Muscle layer of colon (tissue), 2 donors: ENCODE data around the gene AMPH.
"Not testable (repeated sequence)": the region's sequence is repeated elsewhere in the genome, so short reads cannot be mapped to it uniquely, and the experiment has no call there.

Experiments
- H3K27ac ChIP-seq: one replicate; pipeline ENCODE4 v1.7.0; 2013; ENCODE audit warnings: low read depth, mild to moderate bottlenecking, low read length, moderate library complexity
- H3K27me3 ChIP-seq, 2 donors: one replicate each; pipeline ENCODE4 v1.7.0; 2013; ENCODE audit warnings: low read length in 2 of 2, mild to moderate bottlenecking in 2 of 2; ENCODE audit not compliant: insufficient read depth in 2 of 2, control insufficient read depth in 1 of 2
- H3K36me3 ChIP-seq: one replicate; pipeline ENCODE4 v1.7.0; 2013; ENCODE audit warnings: mild to moderate bottlenecking, low read length; ENCODE audit not compliant: insufficient read depth
- H3K4me1 ChIP-seq: one replicate; pipeline ENCODE4 v1.7.0; 2013; ENCODE audit warnings: mild to moderate bottlenecking, low read length; ENCODE audit not compliant: insufficient read depth
- H3K4me3 ChIP-seq, 2 donors: one replicate each; pipeline ENCODE4 v1.7.0; 2013; ENCODE audit warnings: low read length in 2 of 2, low read depth in 1 of 2, mild to moderate bottlenecking in 1 of 2, moderate library complexity in 1 of 2
- H3K9ac ChIP-seq: one replicate; pipeline ENCODE4 v1.7.0; 2013; ENCODE audit warnings: low read length
- H3K9me3 ChIP-seq: one replicate; pipeline ENCODE4 v1.7.0; 2013; ENCODE audit warnings: mild to moderate bottlenecking, low read length
- donor health status: abdominal sarcoma.
- donor health status: Adenocarcinoma of cecum.

AMPH gene

GRCh38 chr7:38607466-38607865, 23.7 kb downstream of the AMPH start:
- Histone ChIP-seq H3K4me3 (no peak overlapping the region), H3K9me3 (no peaks in the 10 kb centered on the region), H3K4me1 (no peaks in the 10 kb centered on the region), H3K27me3 (no peaks in the 10 kb centered on the region), H3K27ac (no peak overlapping the region), H3K36me3 (no peaks in the 10 kb centered on the region), H3K9ac (no peak overlapping the region)

- no peaks in the 10 kb centered on the region for H3K27me3 ChIP-seq
- H3K27ac ChIP-seq = no peak overlapping the region
- no peak overlapping the region for H3K4me3 ChIP-seq
- no peaks in the 10 kb centered on the region for H3K9me3 ChIP-seq
- H3K36me3 ChIP-seq = no peaks in the 10 kb centered on the region
- no peak overlapping the region for H3K9ac ChIP-seq
- H3K4me1 ChIP-seq = no peaks in the 10 kb centered on the region
These were observed 30.4 kb downstream of the AMPH start for GRCh38 chr7:38600741-38601140.

GRCh38 chr7:38594949-38595348, 36.2 kb downstream of the AMPH start:
- Histone ChIP-seq H3K27ac (no peak overlapping the region), H3K27me3 (no peaks in the 10 kb centered on the region), H3K9ac (no peak overlapping the region), H3K36me3 (no peaks in the 10 kb centered on the region), H3K4me3 (no peak overlapping the region), H3K4me1 (no peaks in the 10 kb centered on the region), H3K9me3 (no peaks in the 10 kb centered on the region)

- Histone ChIP-seq H3K4me1 (no peaks in the 10 kb centered on the region), H3K27ac (no peak overlapping the region), H3K9ac (no peak overlapping the region), H3K27me3 (no peaks in the 10 kb centered on the region), H3K36me3 (no peaks in the 10 kb centered on the region), H3K4me3 (no peak overlapping the region), H3K9me3 (no peaks in the 10 kb centered on the region)
These were observed 38.4 kb downstream of the AMPH start for GRCh38 chr7:38592737-38593288.

GRCh38 chr7:38585572-38586354, 45.4 kb downstream of the AMPH start:
- no peak overlapping the region for H3K27ac ChIP-seq
- no peak overlapping the region for H3K9ac ChIP-seq
- no peaks in the 10 kb centered on the region for H3K4me1 ChIP-seq
- no peaks in the 10 kb centered on the region for H3K9me3 ChIP-seq
- no peaks in the 10 kb centered on the region for H3K36me3 ChIP-seq
- H3K27me3 ChIP-seq = no peaks in the 10 kb centered on the region
- H3K4me3 ChIP-seq = no peak overlapping the region

GRCh38 chr7:38584443-38585210, 46.5 kb downstream of the AMPH start:
- Histone ChIP-seq H3K4me1 (no peaks in the 10 kb centered on the region), H3K4me3 (no peak overlapping the region), H3K9ac (no peak overlapping the region), H3K9me3 (no peaks in the 10 kb centered on the region), H3K36me3 (no peaks in the 10 kb centered on the region), H3K27me3 (no peaks in the 10 kb centered on the region), H3K27ac (no peak overlapping the region)

GRCh38 chr7:38580485-38580884, 50.7 kb downstream of the AMPH start:
- H3K9ac ChIP-seq = no peak overlapping the region

GRCh38 chr7:38574086-38574485, 57.1 kb downstream of the AMPH start:
- no peaks in the 10 kb centered on the region for H3K36me3 ChIP-seq
- H3K4me1 ChIP-seq = no peaks in the 10 kb centered on the region
- no peak overlapping the region for H3K9ac ChIP-seq
- no peak overlapping the region for H3K27ac ChIP-seq
- no peak overlapping the region for H3K4me3 ChIP-seq
- no peaks in the 10 kb centered on the region for H3K9me3 ChIP-seq
- no peaks in the 10 kb centered on the region for H3K27me3 ChIP-seq

More at GRCh38 chr7:38580485-38580884, 50.7 kb downstream of the AMPH start:
- H3K27me3 ChIP-seq = no peaks in the 10 kb centered on the region
- H3K36me3 ChIP-seq = no peaks in the 10 kb centered on the region
- H3K4me1 ChIP-seq = no peaks in the 10 kb centered on the region
- no peak overlapping the region for H3K27ac ChIP-seq
- H3K4me3 ChIP-seq = no peak overlapping the region
- H3K9me3 ChIP-seq = no peaks in the 10 kb centered on the region

GRCh38 chr7:38571620-38572019, 59.6 kb downstream of the AMPH start:
- H3K27ac ChIP-seq, H3K4me1 ChIP-seq, H3K9me3 ChIP-seq, H3K4me3 ChIP-seq, H3K9ac ChIP-seq, H3K36me3 ChIP-seq, H3K27me3 ChIP-seq: not testable (repeated sequence)

DNA sequence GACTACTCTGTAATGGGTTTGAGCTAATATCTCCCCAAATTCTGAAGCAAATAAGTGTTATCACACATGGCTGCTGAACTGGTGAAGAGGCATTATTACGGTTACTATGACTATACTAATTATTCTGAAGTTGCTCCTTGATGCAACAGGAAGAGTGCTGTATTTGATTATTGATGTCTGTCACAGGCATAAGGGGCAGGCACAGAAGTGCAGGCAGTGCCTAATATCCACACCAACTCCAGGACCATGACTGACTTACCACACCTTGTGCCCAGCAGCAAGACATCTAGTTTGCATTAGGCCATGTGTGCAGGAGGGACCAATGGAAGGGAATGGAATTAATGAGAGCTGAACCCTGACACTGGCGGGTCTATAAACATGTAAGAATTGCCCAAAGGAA, 62.7 kb downstream of the AMPH start:
- Histone ChIP-seq H3K27ac (no peak overlapping the region), H3K4me1 (no peaks in the 10 kb centered on the region), H3K4me3 (no peak overlapping the region), H3K36me3 (no peaks in the 10 kb centered on the region), H3K9ac (no peak overlapping the region), H3K9me3 (no peaks in the 10 kb centered on the region), H3K27me3 (no peaks in the 10 kb centered on the region)

DNA sequence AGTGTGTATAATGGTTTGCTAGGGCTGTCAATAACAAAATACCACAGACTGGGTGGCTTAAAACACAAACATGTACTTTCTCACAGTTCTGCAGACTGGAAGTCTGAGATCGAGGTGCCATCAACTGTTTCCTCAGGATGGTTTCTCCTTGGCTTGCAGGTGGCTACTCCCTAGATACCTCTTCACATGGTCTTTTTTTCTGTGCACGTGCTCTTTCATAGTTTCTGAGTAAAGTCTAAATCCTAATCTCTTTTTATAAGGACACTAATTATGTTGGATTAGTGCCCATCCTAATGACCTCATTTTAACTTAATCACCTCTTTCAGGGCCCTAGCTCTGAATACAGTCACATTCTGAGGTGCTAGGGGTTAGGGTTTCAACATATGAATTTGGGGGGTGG, 65.9 kb downstream of the AMPH start:
- H3K4me1 ChIP-seq = no peaks in the 10 kb centered on the region
- H3K9ac ChIP-seq = no peak overlapping the region
- H3K4me3 ChIP-seq = no peak overlapping the region
- no peak overlapping the region for H3K27ac ChIP-seq
- H3K9me3 ChIP-seq = no peaks in the 10 kb centered on the region
- no peaks in the 10 kb centered on the region for H3K27me3 ChIP-seq
- no peaks in the 10 kb centered on the region for H3K36me3 ChIP-seq
